GM21360 (cell line): Measurements from ENCODE around the gene TLE1.

ENCODE experiments used
- ATAC-seq: cut with Tn5 transposase; IDR thresholded peaks from one replicate; pipeline ENCODE4 v1.9.1; 2021; ENCODE audit warnings: mild to moderate bottlenecking, moderate library complexity; ENCODE audit not compliant: unreplicated experiment

TLE1 gene

DNA sequence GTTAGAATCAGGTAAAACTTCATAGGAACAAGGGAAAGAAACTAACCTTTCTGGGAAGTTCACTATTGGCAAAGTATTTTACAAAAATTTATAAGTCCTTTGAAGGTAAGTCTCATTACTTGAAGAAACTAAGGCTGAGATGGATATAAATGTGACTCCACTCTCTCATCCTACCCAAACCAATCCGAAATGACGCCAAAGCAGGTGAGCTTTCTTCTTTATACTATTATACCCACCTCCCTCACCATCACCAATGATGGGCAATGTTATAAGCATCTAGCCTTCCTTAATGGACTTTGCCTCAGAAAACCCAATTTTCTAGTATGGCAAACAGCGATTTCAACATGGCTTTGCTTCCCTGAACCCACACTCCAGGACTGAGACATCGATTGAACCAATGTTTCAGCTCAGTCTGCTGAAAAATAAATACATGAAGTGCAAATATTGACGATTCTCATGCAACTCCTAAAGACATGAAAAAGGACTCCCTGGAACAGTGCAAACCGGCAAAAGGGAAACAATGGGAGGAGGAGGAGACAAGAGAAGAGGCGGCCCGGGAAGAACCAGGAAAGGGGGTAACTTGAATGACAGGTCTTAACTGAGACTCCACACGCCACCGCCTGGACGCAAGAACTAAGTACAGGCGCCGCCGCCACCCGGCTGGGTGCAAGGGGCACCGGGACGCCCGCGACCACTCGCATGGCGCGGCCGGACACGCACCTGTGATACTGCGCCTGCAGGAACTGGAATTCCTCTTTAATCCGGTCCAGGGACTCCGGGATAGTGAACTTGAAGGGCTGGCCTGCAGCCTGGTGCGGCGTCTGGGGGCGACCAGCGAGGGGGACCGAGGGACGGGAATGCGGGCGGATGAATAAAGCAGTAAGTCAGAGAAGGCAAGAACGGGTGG lies 2.5 kb downstream of the TLE1 start:
- ATAC-seq = no peak

DNA sequence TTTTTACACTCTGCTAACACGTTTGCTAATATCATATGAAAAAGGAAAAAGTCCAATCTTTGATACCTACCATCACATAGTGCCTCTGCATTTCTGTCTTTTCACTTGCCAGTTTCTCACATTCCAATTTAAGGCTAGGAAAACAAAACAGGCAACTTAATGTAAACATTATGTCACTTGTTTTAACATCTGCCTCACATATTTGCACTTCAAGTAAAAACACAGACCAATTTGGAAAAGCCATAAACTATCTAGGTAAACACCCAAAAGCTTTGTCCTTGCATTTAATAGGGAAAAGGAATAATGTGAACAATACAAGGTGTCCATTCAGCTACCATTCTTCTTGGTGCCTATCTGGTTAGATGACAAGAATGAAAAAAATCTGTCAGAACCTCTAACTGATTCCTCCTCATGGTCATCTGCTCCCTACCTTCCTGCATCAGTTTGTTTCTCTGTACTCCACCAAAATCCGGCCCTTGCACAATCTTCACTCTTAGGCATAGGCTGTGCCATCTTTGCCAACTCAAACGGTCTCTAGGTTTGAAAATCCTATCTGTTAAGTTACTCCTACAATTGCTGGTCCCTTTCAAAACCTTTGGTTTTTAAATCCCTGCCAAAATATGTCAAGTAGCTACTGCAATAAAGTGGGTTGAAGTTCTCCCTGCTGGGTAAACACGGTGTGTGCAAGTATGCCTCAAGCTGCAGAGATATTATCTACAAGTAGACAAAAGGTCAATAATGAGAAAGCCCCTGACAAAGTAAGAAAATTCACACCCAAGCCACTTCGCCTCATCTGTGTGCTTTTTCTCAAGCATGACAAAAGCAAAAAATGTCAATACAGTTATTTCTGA lies 3.4 kb downstream of the TLE1 start:
- no peak for ATAC-seq

DNA sequence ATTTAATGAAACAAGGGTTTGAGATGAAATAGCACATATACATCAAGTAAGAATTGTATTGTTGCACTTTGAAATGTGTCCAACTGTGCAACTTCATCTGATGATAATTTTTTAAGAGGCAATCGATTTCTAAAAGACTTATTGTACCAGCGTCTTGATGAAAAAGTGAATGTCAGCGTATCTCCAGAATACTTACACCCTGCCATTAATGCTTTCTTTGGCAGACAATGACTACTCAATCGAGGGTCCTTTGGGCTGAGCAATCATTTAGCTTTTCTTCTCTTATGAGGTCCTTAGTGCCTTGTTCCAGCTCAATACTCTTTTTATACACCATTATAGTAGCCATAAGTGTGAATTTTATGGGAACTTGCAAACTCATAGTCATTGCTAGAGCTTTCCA lies 4.7 kb downstream of the TLE1 start:
- no peak for ATAC-seq

DNA sequence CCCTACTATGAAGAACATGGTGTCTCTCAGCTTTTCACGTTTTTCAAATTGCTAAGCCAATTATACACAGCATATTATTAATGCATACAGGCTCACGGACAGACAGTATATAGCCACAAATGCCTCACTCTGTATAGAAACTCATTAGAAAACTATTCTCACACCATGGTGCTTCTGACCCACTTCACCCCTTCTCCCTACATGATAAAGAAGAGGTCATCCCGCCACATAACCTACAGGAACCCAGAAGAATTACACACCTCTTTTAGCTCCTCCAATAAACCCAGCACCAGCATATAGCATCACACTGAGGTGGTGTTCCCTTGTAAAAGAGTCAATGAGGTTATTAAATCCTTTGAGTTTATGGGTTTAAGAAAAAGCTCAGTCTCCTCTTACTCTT lies 5.6 kb downstream of the TLE1 start:
- no peak for ATAC-seq

DNA sequence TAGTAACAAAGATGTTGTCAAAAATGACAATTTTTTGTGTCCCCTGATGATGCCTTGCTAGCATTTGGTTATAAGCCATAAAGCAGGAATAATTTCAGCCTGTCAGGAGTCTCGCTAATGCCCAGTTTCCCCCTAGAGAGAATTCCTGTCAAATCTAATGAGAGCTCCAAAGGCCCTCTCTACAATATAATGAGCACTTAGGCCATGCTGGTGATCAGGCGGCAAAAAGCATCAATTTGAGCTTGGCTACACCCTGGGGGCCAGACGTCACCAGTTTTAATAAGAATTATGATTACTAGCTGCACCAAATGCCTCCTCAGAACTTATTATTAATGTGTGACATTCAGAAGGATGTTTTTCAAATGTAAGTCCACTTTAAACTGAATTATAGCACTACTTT lies 6.1 kb downstream of the TLE1 start:
- ATAC-seq = no peak

DNA sequence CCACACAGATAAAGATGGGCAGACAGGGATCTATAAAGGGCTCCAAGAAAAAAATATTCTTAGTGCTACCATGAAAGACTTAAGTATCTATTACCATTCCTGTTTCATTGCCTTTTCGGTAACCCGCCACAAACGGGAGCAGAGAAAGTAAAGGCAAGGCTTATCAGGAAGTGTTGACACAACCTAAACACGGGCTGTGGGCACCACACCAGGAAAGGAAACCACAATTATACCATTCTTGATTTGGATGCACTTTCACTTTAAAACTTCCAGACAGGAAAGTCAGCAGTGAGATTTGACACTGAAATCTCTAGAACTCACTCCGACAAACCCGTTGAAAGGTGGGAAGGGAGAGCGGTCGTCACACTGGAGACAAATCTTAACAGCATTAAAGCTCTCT lies 6.5 kb downstream of the TLE1 start:
- ATAC-seq = no peak

DNA sequence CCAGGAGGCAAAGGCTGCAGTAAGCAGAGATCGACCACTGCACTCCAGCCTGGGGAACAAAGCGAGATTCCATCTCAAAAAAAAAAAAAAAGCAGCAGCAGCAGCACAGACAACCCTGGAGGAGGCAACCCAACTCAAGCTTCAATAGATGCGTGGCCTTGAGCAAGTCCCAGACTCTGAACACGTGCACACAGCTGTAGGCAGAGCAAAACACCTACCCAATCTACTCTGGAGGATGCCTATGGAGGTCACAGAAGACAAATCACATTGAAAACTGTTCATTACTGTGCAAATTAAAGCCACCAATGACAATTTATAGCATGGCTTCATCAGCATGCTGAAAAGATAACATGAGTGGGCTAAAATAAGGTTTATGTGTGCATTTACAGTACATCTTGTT lies 7.2 kb downstream of the TLE1 start:
- no peak for ATAC-seq

DNA sequence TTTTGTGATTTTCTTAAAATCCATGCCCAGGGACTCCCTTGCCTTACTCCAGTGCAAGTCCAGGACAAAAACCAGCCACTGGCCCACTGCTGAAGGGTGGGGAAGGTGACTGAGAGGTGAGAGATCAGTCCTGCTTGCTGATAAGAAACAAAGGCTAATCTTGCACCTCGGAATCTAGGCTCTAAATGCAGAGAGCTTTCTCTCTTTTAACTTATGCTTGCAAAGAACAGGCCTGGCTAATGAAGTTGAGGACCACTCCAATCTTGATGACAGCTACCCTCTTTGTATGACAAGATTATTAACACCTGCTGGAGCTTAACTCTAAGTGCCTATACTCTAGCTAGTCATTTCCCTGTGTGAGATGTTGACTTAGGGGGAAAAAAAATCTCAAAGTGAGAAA lies 8.8 kb downstream of the TLE1 start:
- no peak for ATAC-seq

DNA sequence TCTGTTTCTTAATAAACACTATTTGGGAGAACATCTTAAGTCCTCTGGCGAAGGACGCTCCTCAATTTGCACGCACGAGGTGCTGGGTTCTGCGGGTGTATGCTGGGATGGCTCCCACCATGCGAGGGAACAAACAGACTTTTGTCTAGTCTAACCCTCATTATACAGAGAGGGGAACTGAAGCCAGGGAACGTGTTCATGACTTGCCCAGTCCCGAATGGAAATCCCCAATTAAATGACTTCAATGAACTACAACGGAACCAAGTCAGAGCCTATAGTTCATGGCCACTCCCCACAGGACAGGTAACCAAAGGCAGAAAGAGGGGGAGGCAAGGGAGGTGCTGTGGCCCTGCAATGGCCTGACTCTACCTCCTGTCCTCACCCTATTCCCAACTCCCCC lies 9.3 kb downstream of the TLE1 start:
- no peak for ATAC-seq

DNA sequence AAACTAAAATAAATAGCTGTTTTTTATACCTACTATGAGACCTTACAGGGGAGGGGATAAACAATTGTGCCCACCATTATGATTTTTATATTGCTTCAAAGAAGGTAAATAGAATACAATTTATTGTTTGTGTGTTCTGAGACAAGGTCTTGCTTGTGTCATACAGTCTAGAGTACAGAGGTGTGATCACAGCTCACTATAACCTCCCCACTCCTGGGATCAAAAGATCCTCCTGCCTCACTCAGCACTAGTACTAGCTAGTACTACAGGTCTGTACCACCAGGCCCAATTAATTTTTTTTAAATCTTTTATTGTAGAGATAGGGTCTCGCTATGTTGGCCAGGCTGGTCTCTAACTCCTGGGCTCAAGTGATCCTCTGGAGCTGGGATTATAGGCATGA lies 11.3 kb downstream of the TLE1 start:
- no peak for ATAC-seq

DNA sequence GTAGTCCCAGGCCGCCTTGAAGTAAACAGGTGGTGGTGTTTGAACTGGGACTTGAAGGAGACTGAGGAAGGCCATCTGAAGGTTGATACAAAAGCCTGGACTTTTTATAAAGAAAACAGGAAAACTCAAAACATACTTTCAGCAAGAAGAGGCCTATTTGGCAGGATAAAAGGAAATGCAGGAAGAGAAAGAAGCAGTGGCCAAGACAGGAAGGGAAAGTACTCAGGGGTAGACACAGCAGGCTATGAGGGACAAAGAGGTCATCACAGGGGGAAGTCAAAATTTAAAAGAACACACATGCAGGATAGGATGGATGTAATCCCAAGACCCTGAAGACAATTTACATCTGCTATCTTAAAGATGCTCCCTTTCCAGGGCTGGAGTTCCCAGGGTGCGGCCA lies 13.0 kb downstream of the TLE1 start:
- no peak for ATAC-seq

DNA sequence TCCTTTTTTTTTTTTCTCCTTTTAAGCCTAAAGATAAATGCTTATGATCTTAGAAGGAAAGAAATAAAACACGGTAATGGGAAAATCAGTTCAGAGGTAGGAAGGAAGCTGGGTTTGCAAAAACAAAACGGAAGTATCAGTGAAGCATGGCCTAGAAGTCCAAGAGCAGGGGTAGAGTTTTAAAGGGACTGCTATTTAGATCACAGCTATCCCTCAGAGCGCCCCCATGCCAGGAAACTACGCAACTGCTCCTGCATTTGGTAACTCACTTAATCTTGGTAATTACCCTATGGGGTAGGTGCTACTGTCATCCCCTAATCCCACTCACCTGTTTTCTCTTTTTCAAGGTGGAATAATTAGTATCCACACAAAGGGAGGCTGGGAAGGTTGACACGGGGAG lies 16.0 kb downstream of the TLE1 start:
- no peak for ATAC-seq

DNA sequence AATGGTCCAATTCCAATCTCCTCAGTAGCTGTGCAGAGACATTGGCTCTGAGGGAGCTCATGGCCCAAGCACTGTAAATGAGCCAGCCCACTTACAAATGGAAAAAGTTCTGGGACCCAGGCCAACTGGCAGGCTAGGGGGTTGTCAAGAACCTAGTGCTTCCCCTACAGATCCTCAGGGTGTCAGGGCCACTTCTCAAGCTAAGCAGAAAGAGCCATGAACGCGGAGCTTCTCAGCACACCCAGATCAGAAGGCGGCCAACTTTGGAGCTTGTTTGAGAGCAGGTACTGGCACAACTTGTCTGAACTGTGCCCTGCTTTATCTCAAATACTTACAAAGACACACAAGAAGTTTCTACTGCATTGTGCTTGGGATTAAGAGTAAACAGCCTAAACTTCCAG lies 17.5 kb downstream of the TLE1 start:
- no peak for ATAC-seq

DNA sequence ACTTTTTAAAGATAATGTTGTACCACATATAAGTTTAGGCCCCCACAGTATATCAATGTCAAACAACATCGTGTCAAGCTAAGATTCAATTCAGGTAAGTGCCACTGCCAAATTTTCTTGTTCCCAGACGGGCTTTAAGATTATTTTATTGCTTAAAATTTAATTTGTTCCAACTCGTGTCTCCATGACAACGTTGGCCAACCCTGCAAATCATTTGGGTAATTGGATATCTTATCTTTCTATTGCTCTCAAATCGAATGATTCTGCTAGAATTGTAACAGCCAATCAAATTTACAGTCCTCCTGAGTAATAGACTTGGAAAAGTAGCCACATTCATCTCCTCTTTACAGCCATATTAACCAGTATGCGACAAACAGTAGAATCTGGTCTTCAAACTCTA lies 19.5 kb downstream of the TLE1 start:
- ATAC-seq = no peak

DNA sequence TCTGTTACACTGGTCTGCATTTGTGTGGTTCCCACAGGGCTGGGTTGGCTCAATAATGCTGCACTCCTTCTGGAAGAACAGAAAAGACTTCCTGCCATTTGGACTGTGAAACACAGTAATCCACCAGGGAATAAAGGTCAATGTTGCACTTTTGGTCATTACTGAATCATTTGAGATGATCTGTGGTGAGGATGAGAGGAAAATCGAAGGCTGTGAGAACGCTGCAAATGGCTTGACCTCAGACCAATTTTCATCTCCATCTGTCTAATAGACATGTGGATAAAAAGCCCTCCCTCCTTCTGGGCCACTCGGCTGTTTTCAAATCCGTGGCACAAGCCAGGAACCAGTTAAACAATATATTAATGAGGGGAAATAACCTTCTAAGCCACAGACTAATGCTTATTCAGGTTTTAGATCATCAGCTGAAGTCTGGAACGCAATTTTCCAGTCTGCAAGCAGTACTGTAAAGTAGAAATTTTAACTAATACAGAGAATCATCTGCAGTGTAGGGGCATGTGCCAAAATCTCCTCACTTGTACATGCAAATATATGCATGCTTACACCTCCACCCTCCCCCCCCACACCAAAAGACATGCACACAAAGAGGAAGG lies 20.2 kb downstream of the TLE1 start:
- ATAC-seq = no peak

DNA sequence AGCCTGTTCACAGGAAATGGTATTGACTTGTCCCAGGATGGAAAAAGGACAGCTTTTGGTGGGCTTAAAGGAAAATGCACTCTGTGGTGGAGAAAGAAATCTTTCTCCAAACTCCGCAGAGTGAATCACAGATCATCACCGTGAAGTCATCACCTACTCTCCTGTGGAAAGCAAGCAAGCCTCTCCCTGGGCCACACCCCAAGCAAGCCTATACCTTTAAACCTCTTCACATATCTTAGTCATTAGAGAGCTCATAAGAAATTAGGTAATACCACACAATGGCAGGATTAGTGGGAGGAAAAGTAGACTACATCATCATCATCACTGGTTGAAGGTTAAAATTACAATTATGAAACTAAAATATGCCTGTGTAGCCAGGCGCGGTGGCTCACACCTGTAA lies 23.2 kb downstream of the TLE1 start:
- no peak for ATAC-seq

DNA sequence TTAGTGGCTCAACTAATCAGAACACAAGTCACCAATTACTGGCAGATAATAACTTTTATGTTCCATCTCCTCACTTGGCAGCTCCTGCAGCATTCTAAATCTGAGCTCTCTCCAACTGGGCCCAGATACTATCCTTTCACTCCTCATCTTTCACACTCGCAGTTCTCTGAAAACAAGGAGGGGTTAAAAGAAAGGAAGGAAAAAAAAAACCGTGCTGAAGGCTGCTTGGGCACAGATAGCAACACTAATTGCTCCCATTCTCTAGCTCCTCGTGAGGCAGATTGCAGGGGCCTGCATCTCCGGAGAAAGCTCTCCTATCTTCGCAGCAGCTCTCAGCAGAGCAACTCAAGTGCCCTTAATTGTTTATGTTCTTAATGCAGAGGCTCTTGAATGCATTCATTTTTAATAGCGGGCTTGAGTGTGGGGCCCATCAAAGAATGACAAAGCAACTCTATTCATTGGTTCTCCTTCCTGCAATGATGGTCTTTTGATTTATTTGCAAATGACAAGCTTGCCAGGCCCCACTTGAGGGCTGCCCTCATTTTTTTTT lies 23.9 kb downstream of the TLE1 start:
- ATAC-seq = no peak

DNA sequence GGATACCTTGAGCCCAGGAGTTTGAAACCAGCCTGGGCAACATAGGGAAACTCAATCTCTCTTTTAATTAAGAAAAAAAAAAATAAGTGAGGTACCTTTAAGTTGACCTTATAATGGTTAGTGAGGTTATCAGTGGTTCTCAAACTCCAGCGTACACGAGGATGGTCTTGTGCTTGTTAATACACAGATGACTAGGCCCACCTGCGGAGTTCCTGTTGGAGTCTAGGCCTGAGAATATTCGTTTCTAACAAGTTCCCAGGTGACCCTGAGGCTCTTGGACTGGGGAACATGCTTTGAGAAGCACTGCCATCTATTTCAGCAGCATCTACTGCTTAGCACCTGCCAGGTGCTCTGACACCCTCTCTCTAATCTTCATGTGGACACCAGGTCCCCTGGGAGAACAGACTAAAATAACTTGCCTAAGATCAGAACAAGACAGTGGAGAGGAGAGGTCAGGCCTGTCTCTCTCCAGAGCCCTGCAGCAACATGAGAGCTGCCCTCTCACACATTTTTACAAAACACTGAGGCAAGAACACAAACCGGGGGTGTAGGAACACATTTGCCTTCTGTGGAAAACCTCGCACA lies 24.6 kb downstream of the TLE1 start:
- no peak for ATAC-seq

DNA sequence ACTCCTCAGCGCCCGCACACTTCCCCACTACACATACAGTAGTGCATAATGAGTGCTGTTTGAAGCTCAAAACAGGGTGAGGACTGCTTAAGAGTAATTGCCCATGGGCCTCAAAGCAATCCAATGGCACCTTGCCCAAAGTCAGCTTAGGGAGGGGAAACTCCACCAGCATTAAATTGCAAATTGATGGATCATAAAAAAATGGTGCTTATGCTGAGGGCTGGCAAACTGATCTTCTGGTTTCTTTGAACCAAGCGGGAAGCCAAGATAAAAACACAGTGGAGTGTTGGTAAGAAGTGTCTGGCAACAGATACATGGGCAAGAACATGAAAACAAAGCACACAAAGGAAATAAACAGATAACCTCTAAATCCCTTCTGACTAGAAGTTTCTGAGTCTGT lies 28.0 kb downstream of the TLE1 start:
- ATAC-seq = no peak

DNA sequence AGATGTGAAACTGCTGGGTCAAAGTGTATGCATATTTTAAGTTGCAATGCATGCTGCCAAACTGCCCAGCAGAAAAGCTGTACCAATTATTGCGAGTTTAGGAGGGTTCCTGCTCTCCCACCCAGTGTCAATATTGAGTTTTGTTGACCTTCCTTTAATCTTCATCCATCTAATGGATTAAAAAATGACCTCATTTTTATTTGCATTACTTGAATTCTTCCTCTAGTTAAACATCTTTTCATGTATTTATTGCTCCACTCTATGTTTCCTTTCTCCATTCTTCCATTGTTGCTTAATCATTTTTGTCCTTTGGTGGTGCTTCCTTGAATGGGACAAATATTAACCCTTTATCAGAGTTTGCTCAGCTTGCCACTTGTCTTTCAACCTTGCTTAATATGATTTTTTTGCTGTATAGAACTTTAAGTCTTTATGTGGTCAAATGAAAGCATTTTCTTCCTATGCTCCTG lies 32.4 kb downstream of the TLE1 start:
- ATAC-seq = no peak

DNA sequence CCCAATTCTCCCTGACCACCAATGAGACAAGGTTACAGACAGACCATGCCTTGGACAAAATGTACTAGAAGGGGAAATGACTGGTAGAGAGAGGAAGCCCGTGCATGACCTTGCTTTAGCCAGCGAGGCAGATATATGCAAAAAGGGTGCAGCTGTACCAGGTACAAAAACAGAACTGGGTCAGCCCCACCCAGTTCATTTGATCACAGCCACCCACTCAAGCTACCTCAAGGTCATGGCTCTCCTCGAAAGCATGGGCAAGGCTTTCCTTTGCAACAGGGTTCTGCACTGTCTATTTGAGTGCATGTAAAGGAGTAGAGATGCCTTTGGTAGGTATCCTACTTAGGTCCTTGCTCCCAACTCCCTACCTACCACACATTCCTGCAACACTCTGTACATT lies 33.3 kb downstream of the TLE1 start:
- ATAC-seq = peak; percentile 60
